GM12872 (cell line): ENCODE results near the gene RNF220.

Experiments used
- CTCF ChIP-seq: IDR thresholded peaks from 3 replicates; pipeline ENCODE4 v1.5.1; 2011; ENCODE audit warnings: low read depth, mild to moderate bottlenecking, low read length, moderate library complexity; ENCODE audit not compliant: insufficient read depth

The RNF220 gene

DNA sequence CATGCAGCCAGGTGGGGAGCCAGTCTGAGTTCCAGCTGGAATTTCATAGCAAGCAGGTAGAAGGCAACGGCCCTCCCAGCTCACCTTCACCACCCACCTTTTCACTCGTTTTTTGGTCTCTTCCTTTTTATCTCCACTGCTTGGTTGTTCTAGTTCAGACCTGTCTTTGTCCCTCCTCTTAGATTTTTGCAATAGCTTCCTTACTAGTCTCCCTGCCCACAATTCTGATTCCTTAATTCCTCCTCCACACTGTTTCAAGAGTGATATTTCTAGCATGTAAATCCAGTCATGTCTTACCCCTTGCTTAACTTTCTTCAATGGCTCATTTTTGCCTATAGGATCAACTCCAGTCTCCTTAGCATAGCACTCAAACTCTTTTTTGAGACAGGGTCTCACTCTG is 149.7 kb downstream of the RNF220 start:
- TF ChIP-seq CTCF, result no peak

DNA sequence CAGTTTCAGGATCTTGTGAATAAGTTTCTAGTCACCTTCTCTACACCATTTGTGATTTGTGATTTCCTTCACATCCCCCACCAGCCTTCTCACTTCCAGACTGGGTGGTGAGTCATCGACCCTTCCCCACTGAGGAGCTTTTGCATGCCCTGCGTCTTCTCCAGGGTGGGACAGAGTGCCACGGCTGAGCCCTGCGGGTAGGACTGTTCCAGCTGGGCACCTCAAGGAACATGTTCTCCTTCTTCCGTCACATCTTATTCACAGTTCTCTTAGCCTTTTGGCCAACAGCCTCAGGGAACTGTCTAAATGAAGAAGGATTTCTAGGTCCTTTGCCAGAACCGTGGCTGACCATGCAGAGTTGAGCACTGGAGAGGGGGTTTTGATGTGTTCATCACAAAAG is 152.7 kb downstream of the RNF220 start:
- no peak for TF ChIP-seq CTCF

GRCh38 chr1:44558883-44559282 is 153.8 kb downstream of the RNF220 start:
- TF ChIP-seq CTCF, result no peak

- TF ChIP-seq CTCF, result no peak
Measured at GRCh38 chr1:44559330-44559729, 154.3 kb downstream of the RNF220 start.

GRCh38 chr1:44559913-44560312 is 154.9 kb downstream of the RNF220 start:
- no peak for TF ChIP-seq CTCF

DNA sequence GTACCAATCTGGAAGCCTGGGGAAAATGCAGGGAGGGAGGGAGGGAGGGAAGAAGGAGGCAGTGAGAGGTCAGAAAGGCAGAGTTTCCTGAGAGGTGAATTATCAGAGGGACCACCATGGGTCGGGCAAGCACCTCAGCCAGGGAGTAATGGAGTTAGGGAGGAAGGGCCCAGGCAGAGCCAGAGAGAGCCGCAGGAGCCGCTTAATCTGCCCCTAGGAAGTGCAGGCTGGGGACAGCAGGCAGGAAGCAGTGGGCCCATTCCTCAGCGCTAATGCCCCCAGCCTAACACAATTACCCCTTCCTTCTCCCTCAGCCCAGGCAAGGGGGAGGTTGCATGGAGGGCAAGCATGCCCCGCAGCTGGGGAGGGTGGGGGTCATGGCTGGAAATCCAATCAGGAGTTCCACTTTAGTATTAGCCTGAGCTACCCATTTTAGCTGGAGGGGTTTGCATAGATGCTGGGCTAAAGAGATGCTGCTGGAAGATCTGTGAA is 160.2 kb downstream of the RNF220 start:
- no peak for TF ChIP-seq CTCF

DNA sequence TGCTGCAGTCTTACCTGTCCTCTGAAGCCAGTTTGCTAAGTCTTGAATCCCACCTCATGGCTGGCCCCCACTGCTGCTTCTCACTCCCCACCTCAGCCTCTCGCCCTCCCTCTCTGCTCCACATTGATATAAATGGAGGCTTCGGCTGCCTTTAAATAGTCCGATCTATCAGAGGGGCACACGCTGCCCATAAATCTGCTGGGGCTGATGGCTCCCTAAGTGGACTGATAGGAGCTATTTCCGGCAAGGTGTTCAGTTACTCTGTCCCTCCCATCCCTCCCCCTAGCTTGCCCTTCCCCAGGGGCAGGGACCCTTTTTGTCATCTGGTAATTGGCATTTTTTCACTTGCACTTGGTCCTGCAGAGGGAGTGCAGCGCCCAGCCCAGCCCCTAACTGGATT is 160.8 kb downstream of the RNF220 start:
- TF ChIP-seq CTCF, result no peak
